ENCODE data around the gene KDM6A.

The KDM6A gene

GRCh38 chrX:45138525-45138924 lies 265.5 kb downstream of the KDM6A start:
- H3K4me3 ChIP-seq (ENCODE audit: low read length): no peak overlapping the region
- no peak for DNase-seq (ENCODE audit: low read depth)
- no peak for TF ChIP-seq CTCF (conservative IDR thresholded peaks at IDR 0.05; ENCODE audit: low read depth, low read length)

GRCh38 chrX:45140812-45141211 lies 267.8 kb downstream of the KDM6A start:
- no peak overlapping the region for H3K4me3 ChIP-seq (ENCODE audit: low read length)
- DNase-seq (ENCODE audit: low read depth): no peak
- TF ChIP-seq CTCF (conservative IDR thresholded peaks at IDR 0.05; ENCODE audit: low read depth, low read length): no peak

- no peak overlapping the region for H3K4me3 ChIP-seq (ENCODE audit: low read length)
- DNase-seq (ENCODE audit: low read depth): peak; percentile 34
- TF ChIP-seq CTCF (conservative IDR thresholded peaks at IDR 0.05; ENCODE audit: low read depth, low read length): no peak
These were observed 269.2 kb downstream of the KDM6A start for GRCh38 chrX:45142185-45142584.

- DNase-seq (ENCODE audit: low read depth): no peak
- no peak for TF ChIP-seq CTCF (conservative IDR thresholded peaks at IDR 0.05; ENCODE audit: low read depth, low read length)
- H3K4me3 ChIP-seq (ENCODE audit: low read length): no peak overlapping the region
These were observed 270.5 kb downstream of the KDM6A start for GRCh38 chrX:45143455-45143854.

- no peak for DNase-seq (ENCODE audit: low read depth)
- no peak overlapping the region for H3K4me3 ChIP-seq (ENCODE audit: low read length)
- TF ChIP-seq CTCF (conservative IDR thresholded peaks at IDR 0.05; ENCODE audit: low read depth, low read length): no peak
These were observed 272.7 kb downstream of the KDM6A start for GRCh38 chrX:45145492-45146215.

- H3K4me3 ChIP-seq (ENCODE audit: low read length): no peak overlapping the region
- DNase-seq (ENCODE audit: low read depth): no peak
- no peak for TF ChIP-seq CTCF (conservative IDR thresholded peaks at IDR 0.05; ENCODE audit: low read depth, low read length)
These were observed 277.8 kb downstream of the KDM6A start for GRCh38 chrX:45150821-45151220.

- TF ChIP-seq CTCF (conservative IDR thresholded peaks at IDR 0.05; ENCODE audit: low read depth, low read length): no peak
- H3K4me3 ChIP-seq (ENCODE audit: low read length): no peak overlapping the region
- DNase-seq (ENCODE audit: low read depth): no peak
These were observed 281.0 kb downstream of the KDM6A start for GRCh38 chrX:45154033-45154360.
